Cardiac muscle cell (in vitro differentiated cells and primary cell): ENCODE results near the gene PLCD3. TPM values are rescaled to one million over a fixed set of nuclear protein-coding genes. Genes with fewer than 3 reads are reported as not detected.

ENCODE experiments used
- DNase-seq, 2 donors: peaks; one replicate each; pipeline versions ENCODE4 v3.0.0 to v3.0.0-alpha.2; 2010 to 2017; ENCODE audit warnings: low read depth in 1 of 2, low spot score in 1 of 2
- H3K27ac ChIP-seq: fragments of 200-600 bp; sonication (generic); 2 replicates; pipeline ENCODE4 v1.5.1; 2016
- H3K27me3 ChIP-seq: fragments of 200-600 bp; sonication (generic); 2 replicates; pipeline ENCODE4 v1.6.0; 2016; ENCODE audit warnings: control low read depth
- H3K36me3 ChIP-seq: fragments of 200-600 bp; sonication (generic); 2 replicates; pipeline ENCODE4 v1.5.1; 2016; ENCODE audit warnings: control low read depth
- H3K4me1 ChIP-seq: fragments of 200-600 bp; sonication (generic); 2 replicates; pipeline ENCODE4 v1.8.1; 2017; ENCODE audit warnings: low read depth, mild to moderate bottlenecking, mixed run types
- H3K4me3 ChIP-seq: fragments of 200-600 bp; sonication (generic); 2 replicates; pipeline ENCODE4 v1.5.1; 2016; ENCODE audit warnings: mild to moderate bottlenecking
- H3K9me3 ChIP-seq: fragments of 200-600 bp; sonication (generic); 2 replicates; pipeline ENCODE4 v1.5.1; 2017; ENCODE audit warnings: low read depth, mild to moderate bottlenecking, control low read depth
- CTCF ChIP-seq: IDR thresholded peaks from 2 replicates; pipeline ENCODE4 v1.5.1; 2012; ENCODE audit warnings: low read depth, mild to moderate bottlenecking, low read length
- polyA plus RNA-seq: library from polyadenylated mRNA; unstranded; fragments of >200 nt; fragmentation: Nextera tagmentation; extraction: Ambion mirVana; gene quantifications from 2 replicates; pipeline ENCODE4 v1.2.1, GENCODE V29; 2016
- total RNA-seq: library from RNA; depleted of rRNA; stranded (reverse); fragments of >200 nt; gene quantifications from 2 replicates; pipeline ENCODE4 v1.2.3, GENCODE V29; 2016

The PLCD3 gene
- total and polyA plus RNA-seq, 2 experiments from 2014 or later = 36.0 to 66.3 TPM

- H3K4me1 ChIP-seq = peaks cover 16% of the 10 kb centered on the region
- no peak overlapping the region for H3K4me3 ChIP-seq
- peak overlapping the region; percentile 83 for H3K27ac ChIP-seq
- no peaks in the 10 kb centered on the region for H3K27me3 ChIP-seq
- no peak for DNase-seq
- no peak for TF ChIP-seq CTCF
- no peaks in the 10 kb centered on the region for H3K9me3 ChIP-seq
- H3K36me3 ChIP-seq = no peaks in the 10 kb centered on the region
Measured at GRCh38 chr17:45162025-45162687, 29.8 kb upstream of the PLCD3 start.

DNA sequence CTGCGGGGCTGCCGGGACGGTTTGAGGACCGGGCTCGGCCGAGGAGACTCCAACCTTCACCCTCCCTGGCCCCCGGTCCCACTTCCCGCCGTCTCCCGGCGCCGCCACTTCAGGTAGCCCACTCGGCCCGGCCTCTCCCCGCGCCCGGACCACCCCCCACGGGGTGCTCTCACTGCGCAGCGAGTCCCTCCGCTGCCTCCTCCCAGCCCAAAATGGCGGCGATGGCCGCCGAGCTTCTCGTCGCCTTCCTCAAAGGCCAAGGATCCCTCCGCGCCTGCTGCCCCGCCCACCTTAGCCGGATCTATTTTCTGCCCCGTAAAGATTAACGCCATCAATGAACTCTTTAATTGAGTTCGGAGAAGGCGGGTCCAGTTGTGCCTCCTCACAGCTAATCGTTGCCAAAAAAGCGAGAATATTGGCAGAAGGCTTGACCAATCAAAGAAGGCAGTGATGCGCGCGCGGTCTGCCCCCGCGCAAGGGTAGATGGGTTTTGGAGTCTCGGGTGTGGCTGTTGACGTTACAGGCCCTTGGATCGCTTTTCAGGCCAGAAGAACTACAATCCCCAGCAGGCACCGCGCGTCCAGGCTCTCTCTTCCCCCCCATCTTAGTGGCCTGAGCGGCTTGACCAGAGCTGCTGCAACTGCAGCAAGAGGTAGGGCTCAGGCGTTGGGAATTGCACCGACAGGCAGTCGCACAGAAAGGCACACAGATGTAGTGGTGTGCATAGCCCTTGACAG lies 29.1 kb upstream of the PLCD3 start, which contains the start of gene HEXIM2:
Gene HEXIM2, plus strand, starts transcription at position 588 of the 737 bp plus-strand sequence. CDS start 919 bp downstream, outside the sequence.
- H3K4me1 ChIP-seq = peaks cover 16% of the 10 kb centered on the region
- TF ChIP-seq CTCF = no peak
- H3K27me3 ChIP-seq = no peaks in the 10 kb centered on the region
- H3K27ac ChIP-seq = peak within 1 kb of the TSS; percentile 100
- H3K36me3 ChIP-seq = no peaks in the 10 kb centered on the region
- peak; percentile 99 to 100 for DNase-seq
- no peaks in the 10 kb centered on the region for H3K9me3 ChIP-seq
- H3K4me3 ChIP-seq = peak within 1 kb of the TSS; percentile 77

DNA sequence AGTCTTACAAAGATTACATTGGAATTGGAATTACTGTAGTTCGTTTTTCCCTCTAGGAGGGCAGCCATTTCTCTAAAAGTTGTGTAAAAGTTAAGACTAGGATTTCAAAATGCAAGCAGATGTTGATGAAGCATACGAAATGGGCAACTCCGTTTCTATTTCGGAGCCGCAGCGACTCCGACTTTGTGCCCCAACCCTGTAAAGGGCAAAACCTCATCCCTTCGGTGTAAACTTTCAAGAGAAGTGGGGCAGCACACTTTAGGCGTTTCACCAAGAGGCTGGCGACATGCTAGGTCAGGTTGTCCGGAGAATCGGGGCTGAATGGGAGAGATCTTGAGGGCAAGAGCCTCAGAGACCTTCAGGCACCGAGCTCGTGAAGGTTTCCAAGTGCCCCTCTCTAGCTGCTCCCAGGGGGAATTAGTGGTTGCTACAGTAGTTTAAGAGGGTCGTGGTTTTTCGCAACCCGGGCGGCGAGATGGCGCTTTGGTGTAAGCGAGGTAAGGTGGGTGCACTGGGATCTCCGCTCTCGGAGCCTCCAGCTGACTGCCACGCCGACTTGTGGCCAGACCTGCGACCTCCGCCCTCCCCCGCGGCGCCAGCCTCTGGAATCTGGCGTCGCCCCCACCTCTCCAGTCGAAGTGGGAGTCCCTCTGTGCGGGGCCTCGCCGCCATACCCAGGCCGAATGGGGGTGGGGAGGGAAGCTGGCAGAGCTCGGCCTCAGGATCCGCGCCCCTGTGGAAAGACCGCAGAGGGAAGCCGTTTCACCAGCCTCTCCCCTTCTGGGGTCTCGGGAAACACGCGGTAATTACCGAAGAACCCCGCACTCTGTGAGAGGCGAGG lies 28.4 kb upstream of the PLCD3 start:
- DNase-seq = peak; percentile 79 to 93
- no peaks in the 10 kb centered on the region for H3K36me3 ChIP-seq
- H3K4me1 ChIP-seq = peaks cover 17% of the 10 kb centered on the region
- no peak for TF ChIP-seq CTCF
- no peaks in the 10 kb centered on the region for H3K27me3 ChIP-seq
- H3K4me3 ChIP-seq = peak overlapping the region; percentile 77
- H3K27ac ChIP-seq = peak overlapping the region; percentile 100
- H3K9me3 ChIP-seq = no peaks in the 10 kb centered on the region

DNA sequence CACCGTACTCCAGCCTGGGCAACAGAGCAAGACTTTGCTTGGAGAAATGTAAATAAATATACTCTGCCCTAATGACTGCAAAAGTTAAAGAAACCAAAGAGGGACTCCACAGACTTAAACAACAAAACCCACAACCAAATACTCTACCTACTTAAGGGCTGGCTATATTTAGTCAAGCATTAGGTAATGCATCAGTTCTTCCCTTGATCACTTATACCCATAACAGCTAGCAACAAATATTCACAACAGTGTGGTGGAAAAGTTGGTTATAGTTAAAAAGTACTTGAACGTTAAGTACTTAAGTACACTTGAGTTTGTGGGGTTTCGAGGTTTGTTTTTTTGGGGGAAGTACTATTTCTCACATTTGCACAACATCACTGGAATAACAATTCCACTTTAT lies 23.9 kb upstream of the PLCD3 start:
- no peak overlapping the region for H3K4me3 ChIP-seq
- H3K4me1 ChIP-seq = peaks cover 29% of the 10 kb centered on the region
- no peaks in the 10 kb centered on the region for H3K9me3 ChIP-seq
- no peak for DNase-seq
- H3K36me3 ChIP-seq = no peaks in the 10 kb centered on the region
- H3K27ac ChIP-seq = peak overlapping the region; percentile 81
- no peaks in the 10 kb centered on the region for H3K27me3 ChIP-seq
- TF ChIP-seq CTCF = no peak

GRCh38 chr17:45155483-45155882 lies 23.2 kb upstream of the PLCD3 start:
- DNase-seq = no peak
- Histone ChIP-seq H3K4me3 (no peak overlapping the region), H3K4me1 (peaks cover 29% of the 10 kb centered on the region), H3K9me3 (no peaks in the 10 kb centered on the region), H3K27me3 (no peaks in the 10 kb centered on the region), H3K36me3 (no peaks in the 10 kb centered on the region), H3K27ac (peak overlapping the region; percentile 81)
- no peak for TF ChIP-seq CTCF
